GM19397 (cell line): ENCODE data around the gene CALHM3.
"Not testable (repeated sequence)": the region's sequence is repeated elsewhere in the genome, so short reads cannot be mapped to it uniquely, and the experiment has no call there.

Source experiments
- ATAC-seq: cut with Tn5 transposase; IDR thresholded peaks from one replicate; pipeline ENCODE4 v1.9.1; 2021; ENCODE audit warnings: mild to moderate bottlenecking, moderate library complexity; ENCODE audit not compliant: unreplicated experiment

The CALHM3 gene, protein sequence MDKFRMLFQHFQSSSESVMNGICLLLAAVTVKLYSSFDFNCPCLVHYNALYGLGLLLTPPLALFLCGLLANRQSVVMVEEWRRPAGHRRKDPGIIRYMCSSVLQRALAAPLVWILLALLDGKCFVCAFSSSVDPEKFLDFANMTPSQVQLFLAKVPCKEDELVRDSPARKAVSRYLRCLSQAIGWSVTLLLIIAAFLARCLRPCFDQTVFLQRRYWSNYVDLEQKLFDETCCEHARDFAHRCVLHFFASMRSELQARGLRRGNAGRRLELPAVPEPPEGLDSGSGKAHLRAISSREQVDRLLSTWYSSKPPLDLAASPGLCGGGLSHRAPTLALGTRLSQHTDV

DNA sequence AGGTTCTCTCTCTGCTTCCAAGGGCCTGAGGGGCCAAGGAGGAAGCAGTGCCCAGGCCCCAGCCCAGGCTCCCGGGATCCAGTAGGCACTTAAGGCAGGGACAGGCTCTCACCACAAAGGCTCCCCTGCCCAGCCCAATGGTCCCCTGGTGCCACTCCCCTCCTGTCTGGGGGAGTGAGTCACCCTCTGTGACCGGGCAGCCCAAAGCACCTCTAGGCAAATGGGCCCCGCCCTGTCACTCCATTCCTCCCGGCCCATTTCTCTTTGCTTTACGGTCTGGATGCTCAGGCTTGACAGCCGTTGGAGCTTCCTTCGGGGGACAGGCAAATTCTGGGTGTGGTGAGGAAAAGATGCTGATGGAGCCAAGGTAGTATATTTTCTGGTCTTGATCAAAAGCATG, at the start of gene CALHM3:
Gene CALHM3 (minus strand): TSS at position 106 of the 400 bp plus-strand sequence. CDS start 208 bp downstream, outside the sequence.
- ATAC-seq = no peak

DNA sequence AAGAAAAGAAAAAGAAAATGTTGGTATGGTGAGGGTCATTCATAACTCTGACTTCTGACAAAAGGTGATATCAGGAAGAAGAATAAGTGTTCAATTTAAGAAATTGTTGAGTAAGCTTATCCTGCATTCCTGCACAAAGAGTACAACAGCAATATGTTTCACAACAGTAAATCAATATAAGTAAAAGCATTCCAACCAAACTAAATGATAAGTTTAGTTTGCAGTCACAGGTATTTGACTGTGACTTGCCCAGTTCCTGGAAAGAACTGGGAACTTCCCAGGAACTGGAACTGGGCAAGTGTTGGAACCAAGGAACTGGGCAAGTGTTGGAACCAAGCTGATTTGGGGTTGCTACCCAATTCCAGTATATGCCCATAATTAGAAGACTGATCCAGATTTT, 49.5 kb upstream of the CALHM3 start:
- ATAC-seq = no peak

DNA sequence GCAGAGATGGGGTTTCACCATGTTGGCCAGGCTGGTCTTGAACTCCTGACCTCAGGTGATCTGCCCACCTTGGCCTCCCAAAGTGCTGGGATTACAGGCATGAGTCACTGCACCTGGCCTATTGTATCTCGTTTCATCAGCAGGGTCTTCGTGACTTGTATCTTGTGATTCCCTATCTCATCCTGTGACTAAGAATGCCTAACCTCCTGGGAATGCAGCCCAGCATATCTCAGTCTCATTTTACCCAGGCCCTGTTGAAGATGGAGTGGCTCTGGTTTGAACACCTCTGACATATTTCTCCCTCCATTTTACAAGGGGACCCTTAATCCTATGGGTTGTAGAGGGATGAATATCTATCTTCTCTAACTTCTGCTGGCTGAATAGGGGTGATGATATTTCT, 48.4 kb upstream of the CALHM3 start:
- ATAC-seq = not testable (repeated sequence)

DNA sequence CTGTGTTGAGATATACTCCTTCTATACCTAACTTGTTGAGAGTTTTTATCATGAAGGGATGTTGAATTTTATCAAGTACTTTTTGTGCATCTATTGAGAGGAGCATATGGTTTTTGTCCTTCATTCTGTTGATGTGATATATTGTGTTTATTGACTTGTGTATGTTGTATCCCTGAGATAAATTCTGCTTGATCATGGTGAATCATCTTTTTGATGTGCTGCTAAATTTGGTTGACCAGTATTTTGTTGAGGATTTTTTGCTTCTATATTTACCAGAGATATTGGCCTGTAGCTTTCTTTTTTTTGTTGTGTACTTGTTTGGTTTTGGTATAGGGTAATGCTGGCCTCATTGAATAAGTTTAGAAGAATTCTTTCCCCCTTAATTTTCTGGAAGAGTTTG, 46.9 kb upstream of the CALHM3 start:
- ATAC-seq = no peak

DNA sequence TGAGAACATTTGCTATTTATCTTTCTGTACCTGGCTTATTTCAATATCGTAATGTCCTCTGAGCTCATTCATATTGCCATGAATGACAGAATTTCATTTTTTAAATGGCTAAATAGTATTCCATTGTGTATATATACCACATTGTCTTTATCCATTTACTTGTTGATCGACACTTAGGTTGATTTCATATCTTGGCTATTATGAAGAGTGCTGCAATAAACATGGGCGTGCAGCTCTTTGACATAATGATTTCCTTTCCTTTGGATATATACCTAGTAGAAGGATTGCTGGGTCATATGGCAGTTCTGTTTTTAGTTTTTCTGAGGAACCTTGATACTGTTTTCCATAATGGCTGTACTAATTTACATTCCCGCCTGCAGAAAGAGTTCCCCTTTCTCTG, 44.6 kb upstream of the CALHM3 start:
- no peak for ATAC-seq

DNA sequence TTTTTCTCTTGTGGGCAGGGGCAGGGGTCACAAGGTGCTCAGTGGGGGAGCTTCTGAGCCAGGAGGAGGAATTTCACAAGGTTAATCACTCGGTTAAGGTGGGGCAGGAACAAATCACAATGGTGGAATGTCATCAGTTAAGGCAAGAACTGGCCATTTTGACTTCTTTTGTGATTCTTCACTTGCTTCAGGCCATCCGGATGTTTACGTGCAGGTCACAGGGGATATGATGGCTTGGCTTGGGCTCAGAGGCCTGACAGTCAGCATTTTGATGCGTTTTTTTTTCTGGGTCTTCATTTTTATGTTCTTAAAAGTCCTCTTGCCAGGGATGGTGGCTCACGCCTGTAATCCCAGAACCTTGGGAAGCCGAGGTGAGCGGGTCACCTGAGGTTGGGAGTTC, 43.0 kb upstream of the CALHM3 start:
- not testable (repeated sequence) for ATAC-seq

DNA sequence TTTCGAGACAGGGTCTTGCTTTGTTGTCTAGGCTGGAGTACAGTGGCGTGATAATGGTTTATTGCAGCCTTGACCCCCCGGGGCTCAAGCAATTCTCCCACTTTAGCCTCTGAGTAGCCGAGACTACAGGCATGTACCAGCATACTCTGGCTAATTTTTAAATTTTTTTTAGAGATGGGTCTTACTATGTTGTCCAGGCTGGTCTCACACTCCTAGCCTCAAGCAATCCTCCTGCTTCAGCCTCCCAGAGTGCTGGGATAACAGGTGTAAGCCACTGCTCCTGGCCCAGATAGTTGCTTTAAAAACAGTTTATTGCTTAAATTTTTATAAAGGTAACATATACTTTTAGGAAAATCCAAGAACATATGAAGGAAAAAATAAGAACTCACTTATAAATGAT, 40.8 kb upstream of the CALHM3 start:
- ATAC-seq = no peak

DNA sequence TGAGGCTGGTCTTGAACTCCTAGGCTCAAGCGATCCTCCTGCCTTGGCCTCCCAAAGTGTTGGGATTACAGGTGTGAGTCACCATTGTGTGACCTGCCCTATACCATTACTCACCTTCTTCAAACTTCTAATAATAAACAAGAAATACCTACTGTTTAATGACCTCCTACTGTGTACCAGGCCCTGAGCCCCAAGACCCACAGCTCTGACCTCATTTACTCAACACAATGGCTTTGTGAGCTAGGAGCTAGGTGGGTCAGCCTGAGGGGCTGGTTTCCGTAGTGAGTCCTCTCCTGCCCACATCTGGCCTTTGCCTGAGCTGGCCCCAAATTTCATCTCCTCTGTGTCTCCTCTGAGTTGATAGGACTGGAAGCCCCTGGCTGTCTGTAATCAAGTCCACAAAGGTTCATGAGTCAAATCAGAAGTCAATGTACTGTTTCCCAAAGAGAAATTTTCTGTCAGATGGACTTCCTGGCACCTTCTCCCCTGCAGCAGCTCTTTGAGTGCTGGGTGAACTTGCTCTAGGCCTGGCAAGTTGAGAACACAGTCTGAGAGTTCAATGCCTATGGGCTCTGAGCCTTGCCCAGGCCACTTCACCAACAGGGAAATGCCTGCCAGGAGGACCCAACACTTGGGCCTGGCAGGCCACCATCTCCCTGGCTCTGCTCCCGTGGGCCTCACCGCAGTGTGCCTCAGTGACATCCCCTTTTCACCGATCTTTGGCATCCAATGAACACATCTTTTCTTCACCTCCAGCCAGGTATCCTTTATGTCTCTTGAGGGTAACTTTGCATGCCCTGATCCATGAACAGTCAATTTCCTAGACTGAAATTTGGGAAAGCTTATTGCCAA, 38.4 kb upstream of the CALHM3 start:
- no peak for ATAC-seq

DNA sequence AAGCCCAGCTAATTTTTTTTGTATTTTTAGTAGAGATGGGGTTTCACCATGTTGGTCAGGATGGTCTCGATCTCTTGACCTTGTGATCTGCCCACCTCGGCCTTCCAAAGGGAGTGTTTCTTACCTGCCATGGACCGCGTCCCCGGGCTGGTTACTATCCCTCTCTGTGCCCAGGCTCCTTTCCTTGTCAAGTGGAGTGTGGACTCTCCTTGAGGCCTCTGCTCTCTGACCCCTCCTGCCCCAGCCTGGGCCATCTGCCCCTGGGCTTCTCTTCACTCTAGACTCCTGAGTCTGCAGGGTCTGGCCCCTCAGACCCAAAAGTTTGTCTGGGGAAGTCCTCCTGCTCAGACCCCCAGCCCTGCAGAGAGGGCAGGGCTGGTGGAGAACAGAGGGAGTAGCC, 35.2 kb upstream of the CALHM3 start:
- ATAC-seq = no peak

DNA sequence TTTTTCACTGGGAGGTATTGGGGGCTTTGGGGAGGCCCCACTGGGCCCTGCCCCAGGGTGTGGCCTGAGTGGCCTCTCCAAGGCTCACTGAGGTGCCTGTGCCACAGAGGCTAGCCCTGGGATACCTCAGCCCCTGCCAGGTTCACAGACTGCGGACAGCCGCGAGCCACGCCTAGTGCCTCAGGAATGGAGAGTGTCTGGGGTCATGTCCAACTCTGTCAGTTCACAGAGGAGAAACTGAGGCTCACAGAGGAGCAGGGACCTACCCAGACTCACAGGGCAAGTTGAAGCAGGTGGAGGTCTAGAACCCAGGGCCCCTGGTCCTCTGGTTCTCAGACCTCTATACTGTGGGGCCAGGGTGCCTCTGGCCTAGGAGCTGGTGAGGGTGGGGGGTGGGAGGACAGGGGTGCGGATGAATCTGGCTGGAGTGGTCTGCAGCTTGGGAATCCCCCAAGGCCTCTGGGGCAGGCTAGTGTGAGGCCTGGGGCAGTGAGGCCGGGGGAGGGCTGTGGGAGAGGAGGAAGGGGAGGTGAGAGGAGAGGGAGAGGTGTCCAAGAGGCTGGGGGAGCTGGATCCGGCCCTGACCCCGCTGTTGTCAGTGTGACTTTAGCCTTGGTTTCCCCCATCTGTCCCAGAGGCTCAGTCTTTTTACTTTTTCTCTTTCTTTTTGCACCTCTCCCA, 34.5 kb upstream of the CALHM3 start:
- ATAC-seq = no peak

DNA sequence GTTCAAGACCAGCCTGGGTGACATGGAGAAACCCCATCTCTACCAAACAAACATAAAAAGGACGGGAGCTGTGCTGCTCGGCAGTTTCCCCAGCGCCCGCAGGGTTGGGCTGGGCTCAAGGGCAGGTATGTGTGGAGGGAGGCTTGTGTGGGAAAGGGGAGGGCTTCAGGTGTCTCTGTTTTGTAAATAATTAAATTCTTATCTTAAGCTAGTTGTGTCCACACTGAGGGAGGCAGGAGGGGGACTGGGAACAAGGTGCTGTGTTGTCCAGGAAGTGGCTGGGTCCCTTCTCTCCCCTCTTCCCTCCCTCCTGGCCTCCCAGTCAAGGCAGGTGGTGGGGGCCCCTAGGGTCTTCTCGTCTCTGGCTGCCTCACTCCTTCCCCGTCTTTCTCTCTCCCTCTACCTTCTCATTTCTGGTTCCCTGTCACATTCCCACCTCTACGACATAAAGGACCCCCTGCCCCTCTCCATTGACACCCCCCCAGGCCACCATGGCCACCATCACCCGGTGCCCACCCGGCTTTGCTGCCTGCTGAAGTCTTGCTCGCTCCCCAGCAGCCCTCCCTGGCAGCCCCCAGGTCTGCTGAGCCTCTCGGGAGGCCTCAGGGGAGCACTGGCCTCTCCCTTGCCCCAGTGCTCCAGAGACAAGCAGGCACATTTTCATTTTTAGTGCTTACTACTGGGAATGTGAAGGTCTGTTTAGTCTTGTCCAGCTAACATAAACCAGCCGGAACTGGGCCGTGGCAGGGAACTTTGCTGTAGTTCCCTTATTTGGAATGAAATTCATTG, 33.7 kb upstream of the CALHM3 start:
- no peak for ATAC-seq

DNA sequence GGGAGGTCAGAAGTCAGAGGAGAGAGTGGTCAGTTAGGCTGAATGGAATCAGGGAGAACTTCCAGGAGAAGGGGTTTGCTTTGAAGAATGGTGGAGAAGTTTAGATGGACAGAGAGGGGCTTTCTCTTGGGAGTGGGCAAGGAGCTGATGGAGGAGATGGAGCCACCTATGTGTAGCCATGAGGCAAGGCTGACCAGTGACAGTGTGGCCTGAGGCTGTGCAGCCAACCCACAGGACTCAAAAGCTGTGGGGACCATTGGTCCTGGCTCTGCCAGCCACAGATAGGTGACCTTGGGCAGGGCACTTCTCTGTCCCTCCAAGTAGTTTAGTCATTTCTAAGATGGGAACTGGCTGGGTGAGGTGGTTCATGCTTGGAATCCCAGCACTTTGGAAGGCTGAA, 33.1 kb upstream of the CALHM3 start:
- ATAC-seq = no peak

DNA sequence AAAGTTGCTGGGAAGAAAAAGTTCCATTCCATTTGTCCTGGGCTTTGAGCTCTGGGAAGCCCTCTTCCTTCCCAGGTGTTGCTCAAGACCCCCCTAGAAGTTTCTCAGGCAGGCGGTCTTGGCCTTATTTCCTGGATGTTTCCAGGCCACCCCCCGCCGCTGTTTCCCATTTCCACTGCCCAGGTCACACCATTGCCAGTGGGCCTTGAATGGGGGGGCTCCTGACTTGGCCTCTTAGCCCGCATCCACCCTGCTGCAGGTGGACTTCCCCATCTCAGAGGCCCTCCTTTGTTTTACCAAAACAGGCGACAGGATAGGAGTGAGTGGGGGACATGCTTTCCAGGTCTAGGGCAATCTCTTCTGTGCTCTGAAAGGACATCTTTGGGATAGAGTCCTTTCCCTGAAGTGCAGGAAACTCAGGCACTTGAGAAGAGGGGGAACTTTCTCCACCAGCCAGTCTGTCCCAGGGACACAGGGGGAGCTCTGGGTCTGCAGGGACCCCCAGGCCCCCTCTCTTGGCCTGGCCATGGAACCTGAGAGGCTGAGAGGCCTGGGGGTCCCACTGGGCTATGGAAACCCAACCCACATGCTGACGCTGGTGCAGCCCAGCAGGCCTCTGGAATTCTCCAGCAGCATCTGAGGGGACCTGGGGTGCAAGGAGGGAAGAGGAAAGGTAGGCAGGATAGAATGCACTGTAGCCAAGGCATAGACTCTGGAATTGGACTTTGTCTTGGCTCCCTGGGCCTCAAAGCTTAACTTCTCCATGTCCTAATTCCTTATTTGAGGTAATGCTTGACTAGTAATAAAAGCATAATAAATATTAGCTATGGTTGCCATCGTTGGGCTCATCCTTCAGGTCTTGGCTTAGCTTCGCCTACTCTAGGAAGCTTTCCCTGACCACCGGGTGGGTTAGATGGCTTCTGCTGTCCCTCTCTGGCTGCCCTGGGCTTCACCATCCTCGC, 32.0 kb upstream of the CALHM3 start:
- ATAC-seq = no peak

DNA sequence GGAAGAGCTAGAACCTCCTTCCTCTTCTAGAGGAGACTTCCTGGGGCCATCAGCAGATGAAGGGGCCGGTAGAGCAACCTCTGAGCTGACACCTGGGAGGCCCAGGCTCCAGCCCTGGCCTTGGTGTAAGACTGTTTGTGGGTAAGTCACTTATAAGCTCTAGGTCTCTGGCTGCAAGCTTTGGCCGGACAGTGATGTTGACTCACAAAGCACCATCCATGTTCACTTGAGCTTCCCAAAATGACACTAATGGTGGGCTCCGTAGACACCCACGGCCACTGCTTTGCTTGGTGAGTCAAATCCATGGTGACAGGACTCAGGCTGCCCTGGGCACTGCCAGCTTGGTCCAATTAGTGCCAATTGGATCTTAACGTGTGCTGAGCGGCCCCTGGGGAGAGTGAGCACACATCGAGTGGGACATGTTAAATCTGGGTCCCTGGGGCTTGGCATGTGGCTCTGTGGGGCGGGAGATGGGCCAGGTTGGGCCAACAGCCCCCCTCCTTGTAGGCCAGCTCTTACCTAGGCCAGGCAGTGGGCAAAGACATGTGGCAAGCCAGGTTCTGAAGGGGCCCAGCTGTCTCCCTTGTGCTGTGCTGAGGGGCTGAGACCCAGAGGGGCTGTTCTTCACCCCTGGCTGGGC, 31.1 kb upstream of the CALHM3 start:
- ATAC-seq = no peak

DNA sequence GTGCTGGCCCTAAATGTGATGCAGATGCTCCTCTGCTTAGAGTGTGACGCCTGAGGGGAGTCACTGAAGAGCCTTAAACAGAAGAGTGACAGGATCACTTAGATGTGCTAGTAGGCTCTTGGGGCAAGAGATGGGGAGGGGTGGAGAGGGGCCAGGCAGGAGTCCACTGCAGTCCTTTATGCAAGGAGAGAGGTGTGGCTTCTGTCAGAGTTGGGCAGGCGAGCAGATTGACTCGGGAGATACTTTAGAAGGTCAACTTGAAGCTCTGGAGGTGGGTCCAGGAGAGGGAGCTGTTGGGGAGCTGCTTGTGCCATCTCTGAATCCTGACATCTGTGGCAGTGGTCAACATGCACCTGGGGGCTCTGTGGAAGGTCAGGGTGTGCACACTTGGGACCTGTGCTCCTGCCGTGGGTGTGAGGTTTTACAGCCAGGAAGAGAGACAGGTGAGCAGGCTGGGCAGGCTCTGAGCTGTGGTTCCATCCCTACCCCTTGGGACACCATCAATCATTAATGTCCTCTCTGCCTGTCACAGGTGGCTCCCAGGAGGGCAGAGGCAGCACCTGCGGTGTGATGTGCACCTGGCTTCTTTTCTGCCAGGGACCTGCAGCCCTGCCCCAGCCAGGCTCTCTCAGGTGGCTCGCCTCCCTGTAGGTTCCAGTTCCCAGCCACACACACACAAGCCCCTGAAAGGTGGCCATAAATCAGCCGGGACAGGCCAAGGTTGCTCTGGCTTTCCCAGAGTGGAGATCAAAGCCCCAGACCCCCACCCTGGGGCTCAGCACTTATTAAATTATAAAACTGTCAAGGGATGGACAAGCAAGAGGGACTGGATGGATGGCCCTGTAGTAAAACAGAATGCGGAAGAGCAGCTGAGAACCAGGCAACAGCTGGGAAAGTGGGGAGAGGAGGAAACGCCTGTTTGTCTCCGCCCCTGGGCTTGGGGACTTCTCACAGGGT, 28.5 kb upstream of the CALHM3 start:
- ATAC-seq = no peak

DNA sequence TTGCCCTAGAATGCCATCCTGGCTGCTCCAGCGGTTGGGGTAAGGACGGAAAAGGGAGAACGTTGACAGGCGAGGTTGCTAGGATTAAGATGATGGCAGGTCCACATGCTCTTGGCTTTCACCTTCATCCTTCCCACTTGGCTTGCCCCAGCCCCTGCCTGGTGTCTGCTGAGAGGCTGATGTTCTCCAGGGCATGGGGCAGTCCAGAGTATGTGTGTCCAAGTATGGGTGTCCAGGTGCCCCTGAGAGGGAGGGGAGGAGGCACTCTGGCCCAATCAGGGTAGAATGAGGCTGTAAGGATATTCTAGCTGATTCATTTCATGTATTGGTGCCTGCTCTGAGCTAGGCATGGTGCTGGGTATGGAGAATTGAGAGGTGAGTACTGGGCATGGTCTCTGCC, 27.0 kb upstream of the CALHM3 start:
- no peak for ATAC-seq

DNA sequence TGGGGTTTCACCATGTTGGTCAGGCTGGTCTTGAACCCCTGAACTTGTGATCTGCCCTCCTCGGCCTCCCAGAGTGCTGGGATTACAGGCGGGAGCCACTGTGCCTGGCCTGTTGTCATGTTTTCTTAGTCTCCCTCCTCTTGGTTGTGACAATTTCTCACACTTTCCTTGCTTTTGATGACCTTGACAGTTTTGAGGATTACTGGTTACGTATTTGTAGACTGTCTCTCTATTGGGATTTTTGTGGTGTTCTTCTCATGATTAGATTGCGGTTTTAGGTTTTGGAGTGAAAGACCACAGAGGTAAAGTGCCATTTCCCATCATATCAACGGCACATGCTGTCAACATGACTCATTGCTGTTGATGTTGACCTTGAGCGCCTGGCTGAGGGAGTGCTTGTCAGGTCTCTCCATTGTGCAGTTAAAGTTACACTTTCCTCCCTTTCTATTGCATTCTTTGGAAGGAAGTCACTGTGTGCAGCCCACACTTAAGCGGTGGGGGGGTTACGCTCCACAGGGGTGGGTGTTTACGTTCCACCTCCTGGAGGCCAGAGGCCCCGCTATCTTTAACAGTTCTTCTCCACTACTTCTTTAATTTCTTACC, 25.2 kb upstream of the CALHM3 start:
- no peak for ATAC-seq

DNA sequence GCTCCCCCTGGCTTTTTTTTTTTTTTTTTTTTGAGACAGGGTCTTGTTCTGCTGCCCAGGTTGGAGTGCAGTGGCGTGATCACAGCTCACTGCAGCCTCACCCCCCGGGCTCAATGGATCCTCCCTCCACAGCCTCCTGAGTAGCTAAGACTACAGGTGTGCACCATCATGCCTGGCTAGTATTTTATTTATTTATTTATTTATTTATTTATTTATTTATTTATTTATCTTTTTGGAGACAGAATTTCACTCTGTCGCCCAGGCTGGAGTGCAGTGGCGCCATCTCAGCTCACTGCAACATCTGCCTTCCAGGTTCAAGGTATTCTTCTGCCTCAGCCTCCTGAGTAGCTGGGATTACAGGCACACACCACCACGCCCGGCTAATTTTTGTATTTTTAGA, 24.7 kb upstream of the CALHM3 start:
- not testable (repeated sequence) for ATAC-seq
